Activated CD4-positive, alpha-beta T cell treated with anti-CD3 and anti-CD28 coated beads for 36 hours (primary cell): Measurements from ENCODE around the gene SLC38A1. TPM values are rescaled to one million over a fixed set of nuclear protein-coding genes. Genes with fewer than 3 reads are reported as not detected.
"Not testable (repeated sequence)": the region's sequence is repeated elsewhere in the genome, so short reads cannot be mapped to it uniquely, and the experiment has no call there.

Experiments
- ATAC-seq: fragments of 200-7000 bp; cut with Tn5 transposase; one replicate; pipeline ENCODE4 v1.10.0; 2021; ENCODE audit warnings: mild to moderate bottlenecking, moderate library complexity
- CTCF ChIA-PET: fragments of 350-600 bp; sonication (Branson Sonifier 250); formaldehyde crosslinking; loops from one replicate; lab custom pipeline; 2021; ENCODE audit warnings: antibody characterized with exemption; lab: Charles Lee
- POLR2A ChIA-PET: fragments of 350-600 bp; sonication (Branson Sonifier 250); formaldehyde crosslinking; loops from one replicate; lab custom pipeline; 2021; ENCODE audit warnings: antibody characterized with exemption, inconsistent platforms; lab: Charles Lee
- DNase-seq: peaks from one replicate; pipeline ENCODE4 v3.0.0-alpha.2; 2020
- H3K27ac Mint-ChIP-seq: one replicate; pipeline ENCODE4 v1.8.0; 2021; ENCODE audit warnings: mixed read lengths
- H3K27me3 Mint-ChIP-seq: one replicate; pipeline ENCODE4 v1.8.0; 2021; ENCODE audit warnings: mixed read lengths
- H3K36me3 Mint-ChIP-seq: one replicate; pipeline ENCODE4 v1.8.0; 2021; ENCODE audit warnings: low read depth, mixed read lengths
- H3K4me1 Mint-ChIP-seq: one replicate; pipeline ENCODE4 v1.8.0; 2021; ENCODE audit warnings: mixed read lengths
- H3K4me3 Mint-ChIP-seq: one replicate; pipeline ENCODE4 v1.8.0; 2021; ENCODE audit warnings: mild to moderate bottlenecking, moderate library complexity, mixed read lengths
- H3K9me3 Mint-ChIP-seq: one replicate; pipeline ENCODE4 v1.8.0; 2021; ENCODE audit warnings: low read depth, mixed read lengths
- intact Hi-C, 2 experiments: fragments of 100-400 bp; cut with DNase I in 1 of 2; cut with micrococcal nuclease in 1 of 2; formaldehyde crosslinking; loops; one replicate each; pipeline versions ENCODE4 v1.14.2 to v1.15.1; 2022 to 2024; cut with DNase I, micrococcal nuclease
- total RNA-seq, 2 experiments: library from RNA; stranded (reverse); gene quantifications; one replicate each; pipeline ENCODE4 v1.2.3, GENCODE V29; 2021

Gene SLC38A1
- total RNA-seq, 2 experiments from 2014 or later: 167 to 180 TPM

- H3K27me3 Mint-ChIP-seq: no peaks in the 10 kb centered on the region
- no peak for DNase-seq
- no peak overlapping the region for H3K4me3 Mint-ChIP-seq
- H3K4me1 Mint-ChIP-seq: peaks cover 76% of the 10 kb centered on the region
- intact Hi-C loops: no loop called here
- ATAC-seq: peak; percentile 63
- POLR2A ChIA-PET: interaction anchor here (1.4 kb wide), 1 partner anchor 16 kb away, joined by 4 read pairs; the partner anchor contains the start of gene SLC38A1
- CTCF ChIA-PET: interaction anchor here (1.7 kb wide), 1 partner anchor 9 kb away, joined by 3 read pairs; no protein-coding TSS in a partner anchor
- H3K27ac Mint-ChIP-seq: peak overlapping the region; percentile 81
- peaks cover 21% of the 10 kb centered on the region for H3K9me3 Mint-ChIP-seq
- H3K36me3 Mint-ChIP-seq: peaks cover 90% of the 10 kb centered on the region
These were observed 15.2 kb downstream of the SLC38A1 start for GRCh38 chr12:46253544-46254162.

- H3K36me3 Mint-ChIP-seq: peaks cover 93% of the 10 kb centered on the region
- H3K27ac Mint-ChIP-seq, POLR2A ChIA-PET, DNase-seq, intact Hi-C loops, ATAC-seq, CTCF ChIA-PET, H3K27me3 Mint-ChIP-seq, H3K4me3 Mint-ChIP-seq: not testable (repeated sequence)
- peaks cover 35% of the 10 kb centered on the region for H3K9me3 Mint-ChIP-seq
- H3K4me1 Mint-ChIP-seq: peaks cover 80% of the 10 kb centered on the region
These were observed 16.8 kb downstream of the SLC38A1 start for GRCh38 chr12:46251994-46252393.

- CTCF ChIA-PET, intact Hi-C loops, H3K4me3 Mint-ChIP-seq, H3K27ac Mint-ChIP-seq, ATAC-seq, DNase-seq, H3K27me3 Mint-ChIP-seq: not testable (repeated sequence)
- Mint-ChIP-seq H3K36me3 (peaks cover 97% of the 10 kb centered on the region), H3K4me1 (peaks cover 83% of the 10 kb centered on the region), H3K9me3 (peaks cover 37% of the 10 kb centered on the region)
- POLR2A ChIA-PET: interaction anchor here (0.9 kb wide), 1 partner anchor 14 kb away, joined by 3 read pairs; no protein-coding TSS in a partner anchor
These were observed 18.9 kb downstream of the SLC38A1 start for GRCh38 chr12:46249960-46250359.

- H3K27ac Mint-ChIP-seq: peak overlapping the region; percentile 82
- DNase-seq (no peak), ATAC-seq (no peak)
- H3K4me1 Mint-ChIP-seq: peaks cover 90% of the 10 kb centered on the region
- POLR2A ChIA-PET: no interaction called here
- CTCF ChIA-PET: interaction anchor here (1.2 kb wide), 1 partner anchor 10 kb away, joined by 4 read pairs; no protein-coding TSS in a partner anchor
- no peaks in the 10 kb centered on the region for H3K27me3 Mint-ChIP-seq
- H3K4me3 Mint-ChIP-seq: no peak overlapping the region
- peaks cover 96% of the 10 kb centered on the region for H3K36me3 Mint-ChIP-seq
- intact Hi-C loops: no loop called here
- H3K9me3 Mint-ChIP-seq: peaks cover 27% of the 10 kb centered on the region
These were observed 22.7 kb downstream of the SLC38A1 start for GRCh38 chr12:46246021-46246700.

- H3K27me3 Mint-ChIP-seq: no peaks in the 10 kb centered on the region
- H3K9me3 Mint-ChIP-seq: peaks cover 20% of the 10 kb centered on the region
- H3K4me3 Mint-ChIP-seq: no peak overlapping the region
- H3K4me1 Mint-ChIP-seq: peaks cover 88% of the 10 kb centered on the region
- no peak for DNase-seq
- H3K27ac Mint-ChIP-seq: peak overlapping the region; percentile 82
- intact Hi-C loops: no loop called here
- peaks cover 96% of the 10 kb centered on the region for H3K36me3 Mint-ChIP-seq
- ChIA-PET POLR2A (interaction anchor here (1.2 kb wide), 1 partner anchor 58 kb away, joined by 3 read pairs; no protein-coding TSS in a partner anchor), CTCF (interaction anchor here (0.7 to 1.7 kb wide), 4 partner anchors 8 to 18 kb away, joined by 3 to 4 read pairs (median 4); no protein-coding TSS in a partner anchor)
- ATAC-seq: peak; percentile 23
These were observed 23.8 kb downstream of the SLC38A1 start for GRCh38 chr12:46244997-46245396.

GRCh38 chr12:46244273-46244915, 24.4 kb downstream of the SLC38A1 start:
- CTCF ChIA-PET: interaction anchor here (1.0 to 1.7 kb wide), 2 partner anchors 10 to 13 kb away, joined by 3 to 4 read pairs; no protein-coding TSS in a partner anchor
- no peaks in the 10 kb centered on the region for H3K27me3 Mint-ChIP-seq

GRCh38 chr12:46242569-46242968, 26.3 kb downstream of the SLC38A1 start:
- H3K4me1 Mint-ChIP-seq: peaks cover 85% of the 10 kb centered on the region
- intact Hi-C loops: no loop called here
- no peaks in the 10 kb centered on the region for H3K27me3 Mint-ChIP-seq
- H3K27ac Mint-ChIP-seq: peak overlapping the region; percentile 51
- ChIA-PET POLR2A (no interaction called here), CTCF (interaction anchor here (1.3 kb wide), 1 partner anchor 9 kb away, joined by 3 read pairs; no protein-coding TSS in a partner anchor)
- DNase-seq (no peak), ATAC-seq (no peak)
- peaks cover 8% of the 10 kb centered on the region for H3K9me3 Mint-ChIP-seq
- H3K36me3 Mint-ChIP-seq: peaks cover 91% of the 10 kb centered on the region
- H3K4me3 Mint-ChIP-seq: no peak overlapping the region

More at GRCh38 chr12:46244273-46244915, 24.4 kb downstream of the SLC38A1 start:
- DNase-seq (no peak), ATAC-seq (no peak)
- peaks cover 89% of the 10 kb centered on the region for H3K4me1 Mint-ChIP-seq
- peak overlapping the region; percentile 3 for H3K27ac Mint-ChIP-seq
- peaks cover 94% of the 10 kb centered on the region for H3K36me3 Mint-ChIP-seq
- intact Hi-C loops: no loop called here
- no peak overlapping the region for H3K4me3 Mint-ChIP-seq
- peaks cover 20% of the 10 kb centered on the region for H3K9me3 Mint-ChIP-seq
- POLR2A ChIA-PET: interaction anchor here (1.2 kb wide), 1 partner anchor 58 kb away, joined by 3 read pairs; no protein-coding TSS in a partner anchor

- peaks cover 84% of the 10 kb centered on the region for H3K4me1 Mint-ChIP-seq
- DNase-seq (no peak), ATAC-seq (no peak)
- H3K36me3 Mint-ChIP-seq: peaks cover 91% of the 10 kb centered on the region
- H3K27ac Mint-ChIP-seq: peak overlapping the region; percentile 25
- no peaks in the 10 kb centered on the region for H3K27me3 Mint-ChIP-seq
- H3K9me3 Mint-ChIP-seq: no peaks in the 10 kb centered on the region
- no peak overlapping the region for H3K4me3 Mint-ChIP-seq
- POLR2A ChIA-PET: no interaction called here
- CTCF ChIA-PET: no interaction called here
- intact Hi-C loops: no loop called here
These were observed 28.4 kb downstream of the SLC38A1 start for GRCh38 chr12:46240436-46240835.

- Mint-ChIP-seq H3K27ac (peak overlapping the region; percentile 51), H3K36me3 (peaks cover 88% of the 10 kb centered on the region), H3K9me3 (peaks cover 3% of the 10 kb centered on the region), H3K4me1 (peaks cover 84% of the 10 kb centered on the region), H3K4me3 (no peak overlapping the region), H3K27me3 (no peaks in the 10 kb centered on the region)
- ATAC-seq (no peak), DNase-seq (no peak)
- POLR2A ChIA-PET: interaction anchor here (0.8 kb wide), 1 partner anchor 594 kb away, joined by 3 read pairs; no protein-coding TSS in a partner anchor
- CTCF ChIA-PET: interaction anchor here (1.5 to 1.6 kb wide), 2 partner anchors 9 to 22 kb away, joined by 4 to 5 read pairs; no protein-coding TSS in a partner anchor
- intact Hi-C loops: no loop called here
These were observed 30.0 kb downstream of the SLC38A1 start for GRCh38 chr12:46238821-46239220.

- peaks cover 87% of the 10 kb centered on the region for H3K36me3 Mint-ChIP-seq
- CTCF ChIA-PET: interaction anchor here (1.5 to 1.6 kb wide), 3 partner anchors 8 to 26 kb away, joined by 4 to 5 read pairs (median 4); no protein-coding TSS in a partner anchor
- no peak overlapping the region for H3K4me3 Mint-ChIP-seq
- intact Hi-C loops: no loop called here
- peaks cover 3% of the 10 kb centered on the region for H3K9me3 Mint-ChIP-seq
- POLR2A ChIA-PET: interaction anchor here (1.0 kb wide), 1 partner anchor 23 kb away, joined by 8 read pairs; no protein-coding TSS in a partner anchor
- no peak for ATAC-seq
- DNase-seq: no peak
- peaks cover 78% of the 10 kb centered on the region for H3K4me1 Mint-ChIP-seq
- no peaks in the 10 kb centered on the region for H3K27me3 Mint-ChIP-seq
- H3K27ac Mint-ChIP-seq: peak overlapping the region; percentile 17
These were observed 31.3 kb downstream of the SLC38A1 start for GRCh38 chr12:46237371-46238045.
